GM15510 (cell line): ENCODE measurements around the gene USP13.

Experiments
- POLR2A ChIP-seq: IDR thresholded peaks from 3 replicates; pipeline ENCODE4 v1.6.1; 2011; ENCODE audit warnings: borderline replicate concordance; ENCODE audit not compliant: insufficient read length; ENCODE audit errors: extremely low read depth

Gene USP13

DNA sequence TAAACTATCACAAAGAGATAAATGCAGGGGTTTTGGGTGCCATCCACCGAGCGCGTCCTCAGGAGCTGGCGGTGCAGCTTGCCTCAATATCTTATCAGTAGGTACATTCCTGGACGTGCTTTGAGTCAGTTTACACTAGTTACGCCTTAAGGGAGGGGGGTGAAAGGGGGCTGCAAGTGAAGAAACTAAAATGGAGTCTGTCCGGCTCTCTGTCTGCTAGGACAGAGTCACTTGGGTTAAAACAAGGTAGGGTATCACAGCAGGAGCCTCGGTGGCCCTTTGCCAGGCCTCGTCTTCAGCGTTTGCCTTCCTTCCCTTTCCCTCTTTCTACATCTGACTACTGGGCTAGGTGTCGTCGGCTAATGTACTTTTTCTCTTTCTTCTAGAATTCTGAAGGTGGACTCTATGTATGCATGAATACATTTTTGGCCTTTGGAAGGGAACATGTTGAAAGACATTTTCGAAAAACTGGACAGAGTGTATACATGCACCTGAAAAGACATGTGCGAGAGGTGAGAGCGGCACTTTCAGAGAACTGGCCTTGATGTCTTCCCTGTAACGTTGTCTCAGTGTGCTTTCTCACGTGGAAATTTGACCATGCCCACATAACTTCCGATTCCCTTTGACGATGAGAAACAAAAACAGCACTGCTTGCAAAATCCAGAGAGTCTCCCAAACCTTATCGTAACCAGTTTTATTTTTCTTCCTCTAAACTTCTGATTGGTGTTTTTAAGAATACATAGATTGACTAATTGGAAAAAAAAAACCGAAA is 28.8 kb downstream of the USP13 start:
- TF ChIP-seq POLR2A = no peak

DNA sequence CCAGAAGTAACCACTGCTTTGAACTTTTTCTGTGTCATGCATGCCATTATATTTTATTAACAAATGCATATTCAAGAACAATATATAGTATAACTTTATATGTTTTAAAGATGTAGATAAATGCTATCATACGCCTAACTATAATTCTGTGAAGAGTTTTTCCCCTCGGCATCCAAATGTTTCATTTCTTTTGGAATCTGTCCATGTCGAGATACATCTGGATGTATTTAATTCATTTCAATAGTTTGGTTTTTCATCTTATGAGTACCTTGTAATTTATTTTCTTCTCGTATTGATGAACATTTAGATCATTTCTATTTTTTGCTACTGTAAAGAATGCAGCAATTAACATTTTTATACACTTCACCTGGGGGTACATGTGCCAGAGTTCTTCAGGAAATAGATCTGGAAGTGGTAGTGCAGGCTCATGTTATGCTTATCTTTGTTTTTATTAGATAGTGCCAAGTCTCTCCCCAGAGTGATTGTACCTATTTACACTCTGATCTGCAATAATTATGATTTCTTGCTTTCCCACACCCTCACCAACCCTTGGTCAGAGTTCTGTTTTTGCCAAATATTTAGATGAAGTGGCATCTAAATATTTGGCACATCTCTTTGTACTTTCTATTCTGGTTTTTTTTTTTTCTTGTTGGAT is 29.7 kb downstream of the USP13 start:
- TF ChIP-seq POLR2A = no peak

DNA sequence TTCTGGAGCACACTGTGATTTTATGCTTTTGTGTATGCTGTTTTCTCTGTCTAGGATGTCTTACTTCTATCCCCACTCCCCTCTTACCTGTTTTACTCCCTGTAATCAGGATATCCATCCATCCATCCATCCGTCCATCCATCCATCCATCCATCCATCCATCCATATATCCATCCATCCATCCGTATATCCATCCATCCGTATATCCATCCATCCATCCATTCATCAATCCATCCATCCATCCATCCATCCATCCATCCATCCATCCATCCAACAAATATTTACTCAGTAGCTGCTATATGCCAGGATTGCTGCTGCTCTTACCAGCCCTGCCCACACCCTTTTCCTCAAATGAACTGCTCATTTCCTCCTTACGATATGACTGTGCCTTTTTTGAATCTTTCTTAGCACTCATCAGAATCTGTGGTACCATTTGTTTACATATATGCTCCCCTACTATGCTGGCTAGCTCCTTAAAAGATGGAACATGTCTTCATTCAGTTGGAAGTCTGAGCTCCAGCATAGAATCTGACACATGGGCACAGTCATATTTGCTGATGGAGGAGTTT is 35.2 kb downstream of the USP13 start:
- no peak for TF ChIP-seq POLR2A

DNA sequence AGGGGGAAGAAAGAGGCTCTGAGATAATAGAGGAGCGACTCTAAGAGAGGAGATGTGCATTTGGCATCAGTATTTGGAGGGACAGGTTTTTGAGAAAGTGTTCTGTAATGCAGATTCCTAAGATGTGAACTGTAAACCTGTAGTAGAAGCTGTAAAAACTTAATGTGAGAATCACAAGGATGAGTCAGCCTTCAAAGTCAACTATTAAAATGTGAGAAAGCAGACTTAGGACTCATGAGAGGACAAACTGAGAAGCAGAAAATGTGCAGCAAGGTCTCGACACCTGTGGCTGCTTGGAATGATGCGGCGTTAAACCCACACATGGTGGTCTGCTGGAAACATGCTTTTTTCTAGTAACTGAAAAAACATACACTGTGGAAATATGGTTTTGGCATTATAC is 36.0 kb downstream of the USP13 start:
- TF ChIP-seq POLR2A = no peak

DNA sequence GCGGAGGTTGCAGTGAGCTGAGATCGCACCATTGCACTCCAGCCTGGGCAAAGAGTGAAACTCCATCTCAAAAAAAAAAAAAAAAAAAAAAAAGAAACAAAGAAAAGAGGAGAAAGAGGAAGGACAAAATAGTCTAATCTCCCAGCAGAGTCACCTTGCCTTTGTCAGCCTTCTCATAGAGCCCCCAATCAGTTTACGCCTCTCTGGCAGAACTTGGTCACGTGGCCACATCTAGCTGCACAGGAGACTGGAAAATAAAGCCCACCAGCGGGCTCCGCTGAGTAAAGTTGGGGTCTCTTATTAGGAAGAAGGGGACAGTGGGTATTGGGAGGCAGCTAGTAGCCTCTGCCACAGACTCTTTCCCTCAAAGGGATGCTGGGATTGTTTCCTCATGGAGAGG is 41.9 kb downstream of the USP13 start:
- no peak for TF ChIP-seq POLR2A

DNA sequence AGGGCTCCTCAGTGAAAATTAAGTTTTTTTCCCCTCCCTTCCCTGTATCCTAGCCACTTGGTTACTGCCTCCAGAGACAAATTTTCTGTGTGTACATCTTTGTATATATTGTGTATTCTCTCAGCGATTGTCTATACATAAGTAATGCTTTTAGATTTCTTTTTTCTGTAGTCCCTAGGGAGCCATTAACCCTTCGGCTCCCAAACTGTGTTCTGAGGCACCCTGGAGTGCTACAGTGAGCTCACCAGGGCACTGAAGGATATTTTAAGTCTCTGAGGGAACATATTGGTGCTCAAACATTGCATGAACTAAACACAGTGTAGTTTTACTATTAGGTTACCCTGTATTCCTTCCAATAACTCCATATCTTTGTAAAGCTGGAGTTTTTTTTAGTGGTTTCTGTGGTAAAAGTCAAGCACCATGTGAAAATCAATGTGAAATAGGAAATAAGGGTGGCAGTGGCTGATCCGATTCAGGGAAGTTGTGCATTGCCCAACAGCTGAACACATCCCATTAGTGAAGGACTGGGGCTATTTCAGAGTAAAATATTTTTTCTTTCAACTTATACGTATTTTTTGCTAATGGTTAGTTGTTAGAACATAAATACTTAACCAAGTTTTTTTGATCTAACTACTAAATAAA is 43.0 kb downstream of the USP13 start:
- no peak for TF ChIP-seq POLR2A

DNA sequence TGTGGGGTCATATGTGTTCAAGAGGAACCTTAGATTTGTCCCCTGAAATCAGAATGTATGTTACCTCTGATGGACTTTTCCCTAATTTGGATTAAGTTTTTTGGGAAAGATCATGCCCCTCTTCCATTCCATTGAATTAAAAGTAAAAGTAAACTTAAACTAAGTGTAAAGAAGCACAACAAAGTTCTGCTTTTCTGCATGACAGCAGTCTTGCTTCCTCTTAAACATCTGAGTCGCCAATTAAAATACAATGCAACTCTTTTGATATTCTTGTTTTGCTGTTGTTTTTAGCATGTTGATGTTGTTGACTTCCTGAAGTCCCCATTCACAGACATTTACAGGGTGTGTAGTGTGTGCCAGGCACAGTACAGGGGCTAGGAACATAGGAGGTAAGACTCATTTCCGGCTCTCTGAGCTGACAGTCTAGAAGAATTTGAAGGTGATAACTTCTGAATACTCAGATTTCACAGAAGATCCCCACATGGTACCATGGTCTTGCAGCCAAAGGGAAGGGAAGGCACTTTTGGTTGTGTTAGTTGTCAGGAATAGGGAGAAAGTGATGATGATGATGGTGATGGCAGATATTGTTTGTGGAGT is 45.0 kb downstream of the USP13 start:
- no peak for TF ChIP-seq POLR2A

DNA sequence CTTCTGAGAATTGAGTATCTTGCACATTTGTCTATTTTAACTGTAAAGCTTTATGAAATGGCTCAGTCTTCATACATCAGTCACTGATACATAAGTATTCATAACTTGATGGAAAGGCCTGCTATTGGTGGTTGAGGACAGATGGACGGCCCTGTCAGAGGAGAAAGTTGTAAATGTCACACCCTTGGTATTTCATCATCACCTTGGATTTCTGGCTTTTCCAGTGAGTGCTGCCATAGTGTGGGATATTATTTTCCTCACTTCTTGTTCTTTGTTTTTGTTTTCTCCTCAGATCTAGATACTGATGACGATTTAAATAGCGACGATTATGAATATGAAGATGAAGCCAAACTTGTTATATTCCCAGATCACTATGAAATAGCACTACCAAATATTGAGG is 47.9 kb downstream of the USP13 start:
- TF ChIP-seq POLR2A = no peak

DNA sequence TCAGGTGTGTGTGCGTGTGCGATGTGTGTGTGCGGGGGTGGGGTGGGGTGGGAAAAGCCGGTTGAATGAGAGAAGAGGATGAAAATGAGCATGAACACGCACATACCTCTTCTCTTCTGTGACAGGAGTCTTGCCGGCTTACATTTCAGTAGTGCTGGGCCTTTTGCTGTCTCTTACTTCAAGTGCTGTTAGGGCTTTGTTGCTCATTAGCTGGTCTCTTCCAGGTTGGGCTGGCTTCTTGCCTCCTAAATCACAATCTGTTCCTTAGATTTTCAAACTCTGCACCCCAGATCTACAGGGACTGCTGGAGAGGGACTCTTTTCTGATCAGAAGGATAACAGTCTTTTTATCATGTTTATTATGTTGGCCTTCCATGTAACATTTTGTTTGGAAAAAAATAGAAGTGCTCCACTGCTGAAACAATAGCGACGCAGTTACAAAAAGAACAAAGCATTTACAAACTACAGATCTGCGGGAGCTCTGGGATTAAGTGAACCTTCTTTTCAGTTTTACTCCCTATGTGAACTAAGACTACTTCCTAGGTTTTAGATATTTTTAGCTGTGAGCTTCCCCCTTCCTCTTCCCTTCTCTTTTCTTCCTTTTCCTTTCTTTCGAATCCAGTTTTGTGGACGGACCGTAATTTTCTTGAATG is 48.5 kb downstream of the USP13 start:
- no peak for TF ChIP-seq POLR2A

DNA sequence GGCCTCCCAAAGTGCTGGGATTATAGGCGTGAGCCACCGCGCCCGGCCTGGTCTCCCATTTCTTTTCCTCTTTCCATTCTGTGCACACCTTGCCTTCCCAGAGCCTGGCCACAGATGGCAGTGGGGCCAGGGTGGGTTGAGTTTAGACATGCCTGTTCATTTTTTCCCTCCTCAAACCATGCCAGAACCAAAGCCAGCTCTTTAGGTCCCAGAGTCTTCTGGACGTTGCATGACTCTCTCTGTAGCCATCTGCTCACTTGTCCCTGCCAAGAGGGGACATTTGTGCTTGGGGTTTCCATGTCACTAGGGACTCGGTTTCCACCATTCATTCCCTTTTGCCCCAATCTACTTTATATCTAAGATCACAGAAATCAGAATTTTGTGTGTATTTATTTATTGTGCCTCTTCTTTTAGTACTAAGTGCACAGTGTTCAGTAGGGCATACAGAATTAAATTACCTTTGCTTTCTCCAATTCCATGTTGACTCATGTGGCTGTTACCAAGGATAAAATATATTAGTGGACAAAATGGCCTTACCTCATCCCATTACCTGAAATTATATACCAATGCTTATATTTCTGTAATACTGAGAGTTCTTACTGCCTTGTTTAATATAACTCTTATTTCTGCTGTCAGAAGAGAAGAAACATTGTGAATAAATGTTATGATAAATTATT is 49.6 kb downstream of the USP13 start:
- TF ChIP-seq POLR2A = no peak

DNA sequence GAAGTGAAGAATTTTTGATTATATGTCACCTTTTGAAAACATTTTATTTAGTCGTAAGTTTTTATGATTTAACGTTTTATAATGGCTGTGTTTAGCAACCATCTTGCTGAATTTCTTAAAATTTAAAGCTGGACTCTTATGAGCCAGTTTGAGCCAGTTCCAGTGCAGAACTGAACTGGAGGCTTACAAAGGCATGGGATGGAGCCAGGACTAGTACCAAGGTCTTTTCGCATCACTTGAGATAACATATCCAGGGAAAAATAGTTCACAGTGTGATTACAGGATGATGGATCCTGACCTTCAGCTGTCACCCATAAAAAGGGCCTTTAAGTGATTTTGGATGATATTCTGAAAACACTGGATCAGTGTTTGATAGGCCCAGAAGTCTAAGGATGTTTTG is 51.0 kb downstream of the USP13 start:
- TF ChIP-seq POLR2A = no peak

DNA sequence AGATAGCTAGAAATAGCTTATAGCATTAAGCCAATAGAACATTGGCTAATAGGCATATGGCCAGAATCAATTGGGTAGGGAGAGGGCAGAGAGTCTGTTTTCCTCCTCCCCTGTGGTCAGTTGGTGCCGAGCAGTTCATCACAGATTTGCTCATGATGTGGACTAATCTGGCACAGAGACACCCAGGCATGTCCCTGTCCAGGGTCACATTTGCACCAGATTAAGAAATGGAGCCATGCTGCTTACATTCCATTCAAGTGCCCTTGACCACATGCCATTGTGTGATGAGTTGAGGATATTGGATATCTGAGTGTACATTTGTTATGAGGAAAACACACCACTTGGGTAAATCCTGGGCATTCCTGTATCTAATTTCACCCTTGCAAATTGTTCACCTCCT is 53.4 kb downstream of the USP13 start:
- no peak for TF ChIP-seq POLR2A

DNA sequence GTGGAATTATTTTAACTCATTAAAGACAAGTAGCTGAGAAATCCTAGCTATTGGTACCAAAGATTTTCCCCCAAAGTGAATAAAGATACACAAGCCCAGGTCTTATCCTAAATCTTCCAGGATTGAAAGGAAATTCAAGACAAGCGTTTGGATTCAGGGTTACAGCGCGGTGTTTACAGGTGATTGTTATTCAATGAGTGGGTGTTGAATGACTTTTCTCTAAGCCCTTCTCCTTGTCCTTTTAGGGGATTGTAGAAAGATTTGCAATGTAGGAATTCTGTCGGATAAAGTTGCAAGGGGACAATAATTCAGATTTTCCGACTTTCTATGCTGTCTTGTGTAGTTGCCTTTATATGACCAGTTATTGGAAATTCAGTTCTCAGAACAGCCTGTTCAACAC is 57.2 kb downstream of the USP13 start:
- no peak for TF ChIP-seq POLR2A

DNA sequence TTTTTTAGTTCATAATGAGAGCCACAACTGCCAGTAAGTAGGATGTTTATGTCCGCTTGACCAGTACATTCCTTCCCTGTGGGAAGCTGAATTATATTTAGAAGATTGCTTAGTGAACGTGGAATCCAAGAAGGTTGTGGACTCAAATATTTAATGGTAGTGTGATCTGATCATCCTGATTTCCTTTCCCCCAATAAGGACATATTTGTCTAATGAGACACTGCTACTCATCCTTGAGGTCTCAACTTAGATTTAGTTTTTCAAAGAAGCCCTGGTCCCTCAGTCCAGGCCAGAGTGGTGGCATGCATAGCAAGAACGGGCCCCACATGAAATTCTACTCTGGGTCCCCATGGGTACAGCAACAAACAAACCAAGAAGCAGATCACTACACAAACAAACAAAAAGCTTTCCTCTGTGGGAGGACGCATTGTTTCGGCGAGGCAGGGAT is 60.8 kb downstream of the USP13 start:
- no peak for TF ChIP-seq POLR2A
